ENCODE data around the gene PHYKPL. TPM values are rescaled to one million over a fixed set of nuclear protein-coding genes. Genes with fewer than 3 reads are reported as not detected.

Gene PHYKPL
- total RNA-seq, 1 experiment from 2014 or later = 48.8 TPM

- Mint-ChIP-seq H3K4me3 (peak overlapping the region in 1 of 2 experiments; percentile 34; a peak in 3 of 5 replicates), H3K27me3 (ENCODE audit: low read depth) (peaks cover 42% of the 10 kb centered on the region)
These were observed 47.3 kb upstream of the PHYKPL start for GRCh38 chr5:178279723-178280438.

More at GRCh38 chr5:178279723-178280438, 47.3 kb upstream of the PHYKPL start:
- H3K9me3 Mint-ChIP-seq = peaks cover 6 to 10% of the 10 kb centered on the region in 2 experiments; a peak in 4 of 5 replicates
- H2BK20ac ChIP-seq (ENCODE audit: low read depth, low read length, poor library complexity, severe bottlenecking) = no peak overlapping the region
- no peak overlapping the region for H3K9ac ChIP-seq (ENCODE audit: extremely low read depth, insufficient read length, low read length)
- H3K4me2 ChIP-seq (ENCODE audit: insufficient read depth, insufficient read length, low read length) = no peak overlapping the region
- no peaks in the 10 kb centered on the region for H3K27me3 ChIP-seq (ENCODE audit: insufficient read depth, low read length)
- H3K18ac ChIP-seq (ENCODE audit: insufficient read length, low read depth, low read length) = no peak overlapping the region
- no peak overlapping the region for H2BK15ac ChIP-seq (ENCODE audit: low read depth, low read length)
- no peak overlapping the region for H3K4ac ChIP-seq (ENCODE audit: low read depth, low read length)
- H4K20me1 ChIP-seq (ENCODE audit: control insufficient read depth, insufficient read depth, insufficient read length) = no peaks in the 10 kb centered on the region
- no peaks in the 10 kb centered on the region for H3K9me3 ChIP-seq (ENCODE audit: control insufficient read depth, low read depth, low read length)
- H4K8ac ChIP-seq (replicated peaks; ENCODE audit: insufficient read length, low read depth, low read length) = no peak overlapping the region
- H3K79me2 ChIP-seq (ENCODE audit: insufficient read depth, low read length) = no peaks in the 10 kb centered on the region
- no peaks in the 10 kb centered on the region for H3K79me1 ChIP-seq (ENCODE audit: insufficient read depth, low read depth, low read length, poor library complexity, severe bottlenecking)
- no peak overlapping the region for H3K23ac ChIP-seq (ENCODE audit: insufficient read length, low read depth, low read length)
- H3K4me1 Mint-ChIP-seq = peaks cover 4 to 9% of the 10 kb centered on the region in 2 experiments
- H3K56ac ChIP-seq (ENCODE audit: insufficient read length, low read depth, low read length) = no peak overlapping the region
- peak; percentile 98 for TF ChIP-seq CTCF (conservative IDR thresholded peaks at IDR 0.05)
- no peak overlapping the region for H2BK120ac ChIP-seq (ENCODE audit: low read depth, low read length, poor library complexity, severe bottlenecking)
- no peak overlapping the region for H4K91ac ChIP-seq (ENCODE audit: insufficient read length, low read depth, low read length)
- H2BK12ac ChIP-seq (ENCODE audit: insufficient read length, low read depth, low read length) = no peak overlapping the region
- H3K27ac ChIP-seq (ENCODE audit: insufficient read length, low read depth, low read length) = no peak overlapping the region
- no peaks in the 10 kb centered on the region for H3K23me2 ChIP-seq (ENCODE audit: insufficient read length, low read depth, low read length, poor library complexity, severe bottlenecking)
- no peak overlapping the region for H2BK5ac ChIP-seq (ENCODE audit: insufficient read length, low read length)
- WGBS (ENCODE audit: extremely low coverage, insufficient read length, low lambda C conversion rate) = no CpG with 5 or more reads among the region's 33 CpGs
- H3T11ph ChIP-seq (ENCODE audit: low read length) = no peak overlapping the region
- no peaks in the 10 kb centered on the region for H3K4me1 ChIP-seq (ENCODE audit: insufficient read depth, low read length)
- H3K27ac Mint-ChIP-seq = peak overlapping the region in 1 of 3 experiments; percentile 49; a peak in 1 of 7 replicates
- H3K14ac ChIP-seq (ENCODE audit: insufficient read depth, low read length) = no peak overlapping the region
- DNase-seq = peak; percentile 90
- peaks cover 0 to 2% (median 0%) of the 10 kb centered on the region in 3 experiments; a peak in 3 of 7 replicates for H3K36me3 Mint-ChIP-seq (ENCODE audit: insufficient read depth in 1 of 3, low read depth in 3 of 3)
- no peak overlapping the region for H2AK5ac ChIP-seq (ENCODE audit: insufficient read length, low read length)
- no peak overlapping the region for H4K5ac ChIP-seq (ENCODE audit: insufficient read length, low read depth, low read length)
- no peak overlapping the region for H2AFZ ChIP-seq (ENCODE audit: low read length)
